SK-N-SH treated with all-trans-retinoic acid at 6 μM for 48 hours (cell line): ENCODE measurements around the gene FMN1.

Source experiments
- CSDC2 ChIP-seq: fragments of 250-450 bp; sonication (Bioruptor Pico); IDR thresholded peaks from 2 replicates; pipeline ENCODE4 v1.5.0; 2020; ENCODE audit warnings: mild to moderate bottlenecking, moderate library complexity
- OSR1 ChIP-seq: fragments of 250-450 bp; sonication (Bioruptor Pico); IDR thresholded peaks from 2 replicates; pipeline ENCODE4 v1.8.0; 2022; ENCODE audit warnings: moderate library complexity, mild to moderate bottlenecking, inconsistent platforms
- RARB ChIP-seq: fragments of 250-450 bp; sonication (Bioruptor Pico); IDR thresholded peaks from 2 replicates; pipeline ENCODE4 v1.8.0; 2021; ENCODE audit warnings: mild to moderate bottlenecking, moderate library complexity
- ZNF565 ChIP-seq: fragments of 450-650 bp; formaldehyde crosslinking; conservative IDR thresholded peaks from 2 replicates; pipeline ENCODE4 v1.5.0; 2020; ENCODE audit warnings: low read depth, mild to moderate bottlenecking, moderate library complexity

DNA sequence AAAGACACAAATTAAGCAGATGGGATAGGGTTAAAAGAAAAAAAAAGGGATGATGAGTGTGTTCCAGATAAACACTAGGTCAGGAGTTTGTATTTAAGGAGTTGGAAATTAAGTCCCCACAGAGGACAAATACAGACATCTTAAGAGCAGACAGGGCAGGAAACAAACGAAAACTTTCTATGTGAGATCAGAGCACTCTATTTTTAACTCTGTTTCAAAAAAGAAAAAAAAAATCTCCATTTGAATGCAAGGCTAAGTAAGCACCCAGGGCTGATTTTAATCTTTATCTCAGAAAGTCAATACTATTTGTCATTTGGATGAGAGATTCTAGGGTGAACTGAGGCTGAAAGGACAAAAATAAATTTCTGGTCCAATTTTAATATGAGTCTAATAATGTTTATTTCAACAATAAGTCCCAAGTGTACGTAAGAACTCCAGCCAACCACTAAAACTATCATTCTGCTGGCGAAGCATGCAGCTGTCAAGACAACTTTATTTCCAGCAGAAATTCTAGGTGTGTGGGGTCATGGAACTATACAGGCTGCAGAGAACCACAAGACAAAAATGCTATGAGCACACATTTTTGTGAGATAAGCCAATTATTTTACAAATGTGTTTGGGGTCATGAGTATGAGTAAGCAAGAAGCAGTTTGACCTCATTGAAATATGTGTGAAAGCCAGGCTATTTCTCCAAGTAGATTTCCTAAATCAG is 186.1 kb downstream of the FMN1 start:
- TF ChIP-seq OSR1 (CRISPR knock-in tag) (no peak), CSDC2 (CRISPR knock-in tag) (no peak), ZNF565 (no peak), RARB (CRISPR knock-in tag) (no peak)
